ENCODE measurements around the gene CPHXL.

DNA sequence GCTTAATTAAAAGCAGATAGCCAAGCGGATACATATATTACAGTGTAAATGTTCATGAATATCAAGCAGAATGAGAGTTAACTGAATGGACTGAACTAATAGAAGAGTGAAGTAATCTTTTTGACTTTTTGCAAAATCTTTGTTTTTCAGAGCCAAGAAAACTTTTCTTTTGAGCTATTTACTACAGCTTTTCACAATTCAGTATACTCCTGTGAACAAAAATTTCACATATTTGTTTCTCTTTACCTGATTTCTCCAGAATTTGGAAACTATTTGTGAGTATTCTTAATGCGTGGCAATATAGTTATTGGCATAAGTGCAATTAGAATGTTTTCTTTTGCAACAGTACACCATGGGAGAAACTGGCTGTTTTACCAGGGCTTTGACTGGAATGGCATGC, 15.9 kb downstream of the CPHXL start:
- no peak for TF ChIP-seq POLR2AphosphoS5 (IDR thresholded peaks at IDR 0.05; ENCODE audit: low read depth, low read length)
- TF ChIP-seq CTCF (IDR thresholded peaks at IDR 0.05) = no peak
- TF ChIP-seq SIN3A (IDR thresholded peaks at IDR 0.05; ENCODE audit: borderline replicate concordance, insufficient read depth, low read depth, low read length) = no peak
